Endothelial cell of umbilical vein (primary cell): ENCODE data around the gene RPS19BP1.

ENCODE experiments used
- CTCF ChIP-seq, 2 donors: IDR thresholded peaks; 1 replicate in 1 of 2; 2 replicates in 1 of 2; pipeline ENCODE4 v1.5.1; 2011; ENCODE audit warnings: low read length in 2 of 2, mild to moderate bottlenecking in 2 of 2, moderate library complexity in 2 of 2, control low read depth in 1 of 2, inconsistent platforms in 1 of 2, low read depth in 1 of 2; ENCODE audit not compliant: insufficient read depth in 1 of 2; ENCODE audit errors: extremely low read depth in 1 of 2
- EZH2 ChIP-seq: IDR thresholded peaks from 2 replicates; pipeline ENCODE4 v1.6.1; 2012; ENCODE audit warnings: borderline replicate concordance, low read depth, mild to moderate bottlenecking, moderate library complexity, low read length, inconsistent platforms; ENCODE audit not compliant: severe bottlenecking
- MAX ChIP-seq: IDR thresholded peaks from 2 replicates; pipeline ENCODE4 v1.6.1; 2011; ENCODE audit not compliant: insufficient read depth, insufficient read length
- POLR2A ChIP-seq: IDR thresholded peaks from 2 replicates; pipeline ENCODE4 v1.6.1; 2012; ENCODE audit warnings: low read depth, mild to moderate bottlenecking, control low read depth, low read length

GRCh38 chr22:39519681-39520225 lies 12.8 kb downstream of the RPS19BP1 start:
- TF ChIP-seq EZH2 (no peak), CTCF (IDR thresholded peaks at IDR 0.05; ENCODE audit: extremely low read depth in 1 of 2, insufficient read depth in 1 of 2, low read depth in 1 of 2, low read length in 2 of 2) (no peak), POLR2A (peak; percentile 55), MAX (no peak)
